GM12878 (cell line): ENCODE measurements around the gene UBALD2. TPM values are rescaled to one million over a fixed set of nuclear protein-coding genes. Genes with fewer than 3 reads are reported as not detected.

Experiments
- ATF7 ChIP-seq: fragments of 450-650 bp; IDR thresholded peaks from 2 replicates; pipeline ENCODE4 v1.6.1; 2016; ENCODE audit warnings: low read depth, mild to moderate bottlenecking
- BHLHE40 ChIP-seq, 2 experiments: fragments of 450-650 bp in 1 of 2; IDR thresholded peaks; 2 replicates each; pipeline ENCODE4 v1.6.1; 2011 to 2017; ENCODE audit warnings: low read depth in 2 of 2, borderline replicate concordance in 1 of 2, improper control_type of control experiment in 1 of 2, low read length in 1 of 2, mild to moderate bottlenecking in 1 of 2
- CBX5 ChIP-seq: sonication (generic); IDR thresholded peaks from 2 replicates; pipeline ENCODE4 v1.6.1; 2016; ENCODE audit warnings: low read depth, moderate library complexity, mild to moderate bottlenecking, inconsistent platforms
- CEBPB ChIP-seq, 2 experiments: fragments of 150-350 bp in 1 of 2; IDR thresholded peaks; 2 replicates each; pipeline ENCODE4 v1.6.1; 2012 to 2014; ENCODE audit warnings: low read depth in 2 of 2, low read length in 2 of 2, borderline replicate concordance in 1 of 2, inconsistent platforms in 1 of 2
- CREM ChIP-seq: IDR thresholded peaks from 2 replicates; pipeline ENCODE4 v1.6.1; 2014; ENCODE audit warnings: antibody characterized with exemption, low read depth
- ETV6 ChIP-seq, 2 experiments: fragments of 450-650 bp in 1 of 2; IDR thresholded peaks in 1 of 2; conservative IDR thresholded peaks in 1 of 2; 2 replicates each; pipeline ENCODE4 v1.6.1; 2014; ENCODE audit warnings: antibody characterized with exemption in 1 of 2, borderline replicate concordance in 1 of 2, low read depth in 1 of 2, mild to moderate bottlenecking in 1 of 2, moderate library complexity in 1 of 2
- MTA3 ChIP-seq: IDR thresholded peaks from 2 replicates; pipeline ENCODE4 v1.6.1; 2012; ENCODE audit warnings: low read length, inconsistent platforms, borderline replicate concordance
- RAD51 ChIP-seq: fragments of 450-650 bp; IDR thresholded peaks from 2 replicates; pipeline ENCODE4 v1.6.1; 2016; ENCODE audit warnings: moderate library complexity, mild to moderate bottlenecking, inconsistent platforms
- SP1 ChIP-seq: IDR thresholded peaks from one replicate; pipeline ENCODE4 v1.6.1; 2011; ENCODE audit warnings: low read depth, low read length
- SRF ChIP-seq, 2 experiments: IDR thresholded peaks; 2 replicates each; pipeline ENCODE4 v1.6.1; 2011; ENCODE audit warnings: low read depth in 2 of 2, low read length in 2 of 2, mild to moderate bottlenecking in 1 of 2, moderate library complexity in 1 of 2
- TAF1 ChIP-seq: IDR thresholded peaks from 2 replicates; pipeline ENCODE4 v1.6.1; 2011; ENCODE audit warnings: mild to moderate bottlenecking, low read depth, low read length, borderline replicate concordance
- TCF3 ChIP-seq: IDR thresholded peaks from 2 replicates; pipeline ENCODE4 v1.6.1; 2012; ENCODE audit warnings: low read depth, mild to moderate bottlenecking, low read length, borderline replicate concordance; ENCODE audit not compliant: insufficient read depth
- ZNF24 ChIP-seq: fragments of 450-650 bp; IDR thresholded peaks from 2 replicates; pipeline ENCODE4 v1.6.1; 2017; ENCODE audit warnings: antibody characterized with exemption, mild to moderate bottlenecking
- ZNF274 ChIP-seq: IDR thresholded peaks from one replicate; pipeline ENCODE4 v1.8.0; 2011; ENCODE audit not compliant: insufficient read length, insufficient read depth
- ZNF622 ChIP-seq: fragments of 450-650 bp; IDR thresholded peaks from 2 replicates; pipeline ENCODE4 v1.6.1; 2017; ENCODE audit warnings: mild to moderate bottlenecking, inconsistent platforms
- polyA plus RNA-seq, 11 experiments: library from polyadenylated mRNA; depleted of rRNA in 4 of 11; unstranded in 6 of 11; stranded (reverse) in 5 of 11; fragments of >200 nt; fragmentation: Nextera tagmentation in 4 of 11; fragmentation: Illumina TruSeq in 1 of 11; extraction: Ambion mirVana in 4 of 11; extraction: Trizol in 1 of 11; gene quantifications; 1 replicate in 1 of 11; 2 replicates in 10 of 11; pipeline versions ENCODE4 v1.2.1 to v1.2.3, GENCODE V29; 2011 to 2016; ENCODE audit warnings: inconsistent platforms in 2 of 11, missing spikeins in 2 of 11, low read depth in 1 of 11
- total RNA-seq, 4 experiments: library from RNA; depleted of rRNA in 3 of 4; stranded (reverse); fragments of >200 nt in 3 of 4; fragmentation: Illumina TruSeq in 1 of 4; extraction: Trizol in 1 of 4; gene quantifications; 2 replicates each; pipeline versions ENCODE4 v1.2.1 to v1.2.3, GENCODE V29; 2013 to 2021
- TF ChIP-seq, protein P1 (sequence below): fragments of 450-650 bp; IDR thresholded peaks from 2 replicates; pipeline ENCODE4 v1.6.1; 2016; ENCODE audit warnings: mild to moderate bottlenecking, moderate library complexity, borderline replicate concordance
- TF ChIP-seq, protein P2 (sequence below): fragments of 450-650 bp; IDR thresholded peaks from 2 replicates; pipeline ENCODE4 v1.6.1; 2017; ENCODE audit warnings: low read depth, mild to moderate bottlenecking, moderate library complexity
- TF ChIP-seq, protein P3 (sequence below): IDR thresholded peaks from 2 replicates; pipeline ENCODE4 v1.6.1; 2011; ENCODE audit warnings: mild to moderate bottlenecking, low read depth, low read length, moderate library complexity; ENCODE audit not compliant: insufficient replicate concordance
- TF ChIP-seq, protein P4 (sequence below): fragments of 450-650 bp; IDR thresholded peaks from 2 replicates; pipeline ENCODE4 v1.6.1; 2017; ENCODE audit warnings: mild to moderate bottlenecking, low read depth, inconsistent platforms; ENCODE audit not compliant: poor library complexity, severe bottlenecking

UBALD2 gene
- total and polyA plus RNA-seq, 10 of the 15 experiments (the other 5 are each of a cell fraction or from before 2014, with no cell fraction given), result 2.8 to 165 (median 20.6) TPM

DNA sequence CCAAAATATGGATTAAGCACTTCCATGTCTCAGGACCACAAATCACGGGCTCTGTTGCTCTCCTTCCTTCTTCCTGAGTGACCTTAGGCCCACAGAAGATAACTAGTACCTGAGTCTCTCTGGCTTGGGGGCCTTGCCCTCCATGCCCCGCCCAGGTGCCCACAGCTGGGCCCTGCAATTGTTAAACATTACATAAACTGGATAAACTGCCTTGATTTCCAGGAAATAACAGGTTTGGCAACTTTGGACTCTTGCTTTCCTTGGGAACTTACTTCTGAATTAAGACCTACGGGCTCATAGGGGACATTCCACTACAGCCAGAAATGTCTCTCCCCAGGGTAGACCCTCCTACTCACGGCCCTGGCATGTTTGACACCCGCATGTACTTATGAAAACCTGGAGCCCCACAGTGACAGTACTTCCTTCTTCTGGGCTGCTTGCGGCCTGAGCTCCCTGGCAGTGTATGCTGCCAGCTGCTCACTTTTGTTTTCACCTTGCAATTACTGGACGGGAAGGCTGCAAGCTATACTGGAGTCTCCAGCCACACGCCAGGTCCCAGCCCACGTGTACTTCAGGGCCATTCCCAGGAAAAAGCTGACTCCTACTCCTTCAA, 2.3 kb upstream of the UBALD2 start (continued):
- TF ChIP-seq, protein P1, sequence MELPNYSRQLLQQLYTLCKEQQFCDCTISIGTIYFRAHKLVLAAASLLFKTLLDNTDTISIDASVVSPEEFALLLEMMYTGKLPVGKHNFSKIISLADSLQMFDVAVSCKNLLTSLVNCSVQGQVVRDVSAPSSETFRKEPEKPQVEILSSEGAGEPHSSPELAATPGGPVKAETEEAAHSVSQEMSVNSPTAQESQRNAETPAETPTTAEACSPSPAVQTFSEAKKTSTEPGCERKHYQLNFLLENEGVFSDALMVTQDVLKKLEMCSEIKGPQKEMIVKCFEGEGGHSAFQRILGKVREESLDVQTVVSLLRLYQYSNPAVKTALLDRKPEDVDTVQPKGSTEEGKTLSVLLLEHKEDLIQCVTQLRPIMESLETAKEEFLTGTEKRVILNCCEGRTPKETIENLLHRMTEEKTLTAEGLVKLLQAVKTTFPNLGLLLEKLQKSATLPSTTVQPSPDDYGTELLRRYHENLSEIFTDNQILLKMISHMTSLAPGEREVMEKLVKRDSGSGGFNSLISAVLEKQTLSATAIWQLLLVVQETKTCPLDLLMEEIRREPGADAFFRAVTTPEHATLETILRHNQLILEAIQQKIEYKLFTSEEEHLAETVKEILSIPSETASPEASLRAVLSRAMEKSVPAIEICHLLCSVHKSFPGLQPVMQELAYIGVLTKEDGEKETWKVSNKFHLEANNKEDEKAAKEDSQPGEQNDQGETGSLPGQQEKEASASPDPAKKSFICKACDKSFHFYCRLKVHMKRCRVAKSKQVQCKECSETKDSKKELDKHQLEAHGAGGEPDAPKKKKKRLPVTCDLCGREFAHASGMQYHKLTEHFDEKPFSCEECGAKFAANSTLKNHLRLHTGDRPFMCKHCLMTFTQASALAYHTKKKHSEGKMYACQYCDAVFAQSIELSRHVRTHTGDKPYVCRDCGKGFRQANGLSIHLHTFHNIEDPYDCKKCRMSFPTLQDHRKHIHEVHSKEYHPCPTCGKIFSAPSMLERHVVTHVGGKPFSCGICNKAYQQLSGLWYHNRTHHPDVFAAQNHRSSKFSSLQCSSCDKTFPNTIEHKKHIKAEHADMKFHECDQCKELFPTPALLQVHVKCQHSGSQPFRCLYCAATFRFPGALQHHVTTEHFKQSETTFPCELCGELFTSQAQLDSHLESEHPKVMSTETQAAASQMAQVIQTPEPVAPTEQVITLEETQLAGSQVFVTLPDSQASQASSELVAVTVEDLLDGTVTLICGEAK, result no peak
- TF ChIP-seq CBX5 (no peak), SP1 (peak; percentile 42), ETV6 (conservative IDR thresholded peaks at IDR 0.05 in 1 of 2, IDR thresholded peaks at IDR 0.05 in 1 of 2; ENCODE audit: borderline replicate concordance in 1 of 2, low read depth in 1 of 2) (peak in 1 of 2 experiments; percentile 65; a peak in 2 of 4 replicates), ZNF274 (no peak), RAD51 (no peak), TCF3 (no peak), MTA3 (no peak), CEBPB (IDR thresholded peaks at IDR 0.05; ENCODE audit: borderline replicate concordance in 1 of 2, low read depth in 2 of 2, low read length in 2 of 2) (no peak), SRF (IDR thresholded peaks at IDR 0.05; ENCODE audit: low read depth in 2 of 2, low read length in 2 of 2) (no peak), TAF1 (peak; percentile 59; the same call in 1 of the 2 replicates), ATF7 (peak; percentile 19; the same call in 1 of the 2 replicates), CREM (no peak), BHLHE40 (IDR thresholded peaks at IDR 0.05; ENCODE audit: borderline replicate concordance in 1 of 2, low read depth in 2 of 2, low read length in 1 of 2) (peak; percentile 25 to 35; a peak in 1 of 4 replicates), ZNF622 (no peak), ZNF24 (peak; percentile 85)
- TF ChIP-seq, protein P2, sequence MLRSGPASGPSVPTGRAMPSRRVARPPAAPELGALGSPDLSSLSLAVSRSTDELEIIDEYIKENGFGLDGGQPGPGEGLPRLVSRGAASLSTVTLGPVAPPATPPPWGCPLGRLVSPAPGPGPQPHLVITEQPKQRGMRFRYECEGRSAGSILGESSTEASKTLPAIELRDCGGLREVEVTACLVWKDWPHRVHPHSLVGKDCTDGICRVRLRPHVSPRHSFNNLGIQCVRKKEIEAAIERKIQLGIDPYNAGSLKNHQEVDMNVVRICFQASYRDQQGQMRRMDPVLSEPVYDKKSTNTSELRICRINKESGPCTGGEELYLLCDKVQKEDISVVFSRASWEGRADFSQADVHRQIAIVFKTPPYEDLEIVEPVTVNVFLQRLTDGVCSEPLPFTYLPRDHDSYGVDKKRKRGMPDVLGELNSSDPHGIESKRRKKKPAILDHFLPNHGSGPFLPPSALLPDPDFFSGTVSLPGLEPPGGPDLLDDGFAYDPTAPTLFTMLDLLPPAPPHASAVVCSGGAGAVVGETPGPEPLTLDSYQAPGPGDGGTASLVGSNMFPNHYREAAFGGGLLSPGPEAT, result peak; percentile 26; the same call in 1 of the 2 replicates
- TF ChIP-seq, protein P3, sequence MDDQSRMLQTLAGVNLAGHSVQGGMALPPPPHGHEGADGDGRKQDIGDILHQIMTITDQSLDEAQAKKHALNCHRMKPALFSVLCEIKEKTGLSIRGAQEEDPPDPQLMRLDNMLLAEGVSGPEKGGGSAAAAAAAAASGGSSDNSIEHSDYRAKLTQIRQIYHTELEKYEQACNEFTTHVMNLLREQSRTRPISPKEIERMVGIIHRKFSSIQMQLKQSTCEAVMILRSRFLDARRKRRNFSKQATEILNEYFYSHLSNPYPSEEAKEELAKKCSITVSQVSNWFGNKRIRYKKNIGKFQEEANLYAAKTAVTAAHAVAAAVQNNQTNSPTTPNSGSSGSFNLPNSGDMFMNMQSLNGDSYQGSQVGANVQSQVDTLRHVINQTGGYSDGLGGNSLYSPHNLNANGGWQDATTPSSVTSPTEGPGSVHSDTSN, result peak; percentile 38
- TF ChIP-seq, protein P4, sequence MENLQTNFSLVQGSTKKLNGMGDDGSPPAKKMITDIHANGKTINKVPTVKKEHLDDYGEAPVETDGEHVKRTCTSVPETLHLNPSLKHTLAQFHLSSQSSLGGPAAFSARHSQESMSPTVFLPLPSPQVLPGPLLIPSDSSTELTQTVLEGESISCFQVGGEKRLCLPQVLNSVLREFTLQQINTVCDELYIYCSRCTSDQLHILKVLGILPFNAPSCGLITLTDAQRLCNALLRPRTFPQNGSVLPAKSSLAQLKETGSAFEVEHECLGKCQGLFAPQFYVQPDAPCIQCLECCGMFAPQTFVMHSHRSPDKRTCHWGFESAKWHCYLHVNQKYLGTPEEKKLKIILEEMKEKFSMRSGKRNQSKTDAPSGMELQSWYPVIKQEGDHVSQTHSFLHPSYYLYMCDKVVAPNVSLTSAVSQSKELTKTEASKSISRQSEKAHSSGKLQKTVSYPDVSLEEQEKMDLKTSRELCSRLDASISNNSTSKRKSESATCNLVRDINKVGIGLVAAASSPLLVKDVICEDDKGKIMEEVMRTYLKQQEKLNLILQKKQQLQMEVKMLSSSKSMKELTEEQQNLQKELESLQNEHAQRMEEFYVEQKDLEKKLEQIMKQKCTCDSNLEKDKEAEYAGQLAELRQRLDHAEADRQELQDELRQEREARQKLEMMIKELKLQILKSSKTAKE, result no peak
